Prostate gland (tissue), 2 donors: ENCODE data around the gene SRRM3. TPM values are rescaled to one million over a fixed set of nuclear protein-coding genes. Genes with fewer than 3 reads are reported as not detected.

ENCODE experiments used
- DNase-seq: peaks from one replicate; pipeline ENCODE4 v3.0.0-alpha.2; 2019; ENCODE audit warnings: low spot score
- H3K27ac ChIP-seq, 2 donors: fragments of 200-600 bp; sonication (generic); 2 replicates each; pipeline ENCODE4 v1.5.1; 2017 to 2019
- H3K27me3 ChIP-seq: fragments of 200-600 bp; sonication (generic); replicated peaks from 2 replicates; pipeline ENCODE4 v1.5.1; 2019; ENCODE audit not compliant: insufficient read depth
- H3K36me3 ChIP-seq, 2 donors: fragments of 200-600 bp; sonication (generic); 1 replicate in 1 of 2; 2 replicates in 1 of 2; pipeline versions ENCODE4 v1.5.1 to v1.8.1; 2017 to 2019
- H3K4me1 ChIP-seq: fragments of 200-600 bp; sonication (generic); replicated peaks from 2 replicates; pipeline ENCODE4 v1.5.1; 2019
- H3K4me3 ChIP-seq, 2 donors: fragments of 200-600 bp; sonication (generic); 2 replicates each; pipeline ENCODE4 v1.5.1; 2017 to 2019
- H3K9me3 ChIP-seq: fragments of 200-600 bp; sonication (generic); 2 replicates; pipeline ENCODE4 v1.5.1; 2017
- CTCF ChIP-seq, 4 experiments: fragments of 200-600 bp in 2 of 4; fragments of 450-650 bp in 2 of 4; sonication (generic) in 2 of 4; IDR thresholded peaks; 1 replicate in 3 of 4; 2 replicates in 1 of 4; pipeline ENCODE4 v1.5.1; 2016 to 2019; ENCODE audit warnings: antibody characterized with exemption in 4 of 4, mild to moderate bottlenecking in 2 of 4, moderate library complexity in 2 of 4
- POLR2A ChIP-seq: fragments of 450-650 bp; IDR thresholded peaks from one replicate; pipeline ENCODE4 v1.6.1; 2016; ENCODE audit warnings: antibody characterized with exemption, mild to moderate bottlenecking
- POLR2AphosphoS5 ChIP-seq: sonication (generic); formaldehyde crosslinking; IDR thresholded peaks from one replicate; pipeline ENCODE4 v1.6.1; 2017; ENCODE audit warnings: antibody characterized with exemption
- WGBS: methylation state at CpG from one replicate; pipeline ENCODE4 v1.1.5; 2018; 5-methylcytosine and 5-hydroxymethylcytosine counted together
- intact Hi-C: fragments of 100-400 bp; cut with DNase I; formaldehyde crosslinking; loops from one replicate; pipeline ENCODE4 v1.14.2; 2022
- total RNA-seq, 2 donors: library from RNA; depleted of rRNA; stranded (reverse); fragments of >200 nt; gene quantifications; one replicate each; pipeline ENCODE4 v1.1.0, GENCODE V29; 2016

Gene SRRM3
- total RNA-seq, 2 donors from 2014 or later = 3.1 to 6.8 TPM

DNA sequence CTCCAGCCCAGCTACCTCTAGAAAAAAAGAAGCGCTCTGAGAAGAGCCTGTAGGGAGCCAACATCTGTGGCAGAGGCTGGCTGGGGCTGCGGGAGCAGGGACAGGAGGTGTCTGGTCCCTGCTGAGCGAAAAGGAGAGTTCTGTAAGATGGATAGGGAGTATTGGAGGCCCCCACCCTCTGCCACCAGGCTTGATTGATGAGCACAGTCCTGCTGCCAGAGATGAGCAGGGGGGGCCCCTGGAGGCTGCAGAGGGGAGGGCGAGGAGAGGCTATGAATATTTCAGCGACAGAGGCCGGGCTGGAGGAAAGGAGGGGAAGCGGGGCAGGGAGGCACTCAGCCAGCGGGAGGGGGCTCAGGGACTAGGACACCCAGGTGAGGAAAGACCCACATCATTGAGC is 56.3 kb downstream of the SRRM3 start:
- DNase-seq = no peak
- no peak overlapping the region for H3K4me3 ChIP-seq
- no peaks in the 10 kb centered on the region for H3K36me3 ChIP-seq
- no peaks in the 10 kb centered on the region for H3K27me3 ChIP-seq
- H3K27ac ChIP-seq = no peak overlapping the region
- intact Hi-C loops = no loop called here
- no peaks in the 10 kb centered on the region for H3K9me3 ChIP-seq
- TF ChIP-seq POLR2A (no peak), CTCF (IDR thresholded peaks at IDR 0.05) (no peak), POLR2AphosphoS5 (no peak)
- H3K4me1 ChIP-seq = no peaks in the 10 kb centered on the region
- 59% methylated on average over 8 of the region's 8 CpGs for WGBS

- no peaks in the 10 kb centered on the region for H3K36me3 ChIP-seq
- no peak for TF ChIP-seq CTCF (IDR thresholded peaks at IDR 0.05)
- no peak for TF ChIP-seq POLR2A
- TF ChIP-seq POLR2AphosphoS5 = no peak
- DNase-seq = no peak
- intact Hi-C loops = loop anchor here (5.0 kb wide), 1 partner anchor 82 kb away; no protein-coding TSS in a partner anchor
- H3K27ac ChIP-seq = no peak overlapping the region
- H3K4me3 ChIP-seq = peak overlapping the region; percentile 12 to 30
- no peaks in the 10 kb centered on the region for H3K4me1 ChIP-seq
- H3K9me3 ChIP-seq = no peaks in the 10 kb centered on the region
- 16% methylated on average over 49 of the region's 50 CpGs for WGBS
- H3K27me3 ChIP-seq = no peaks in the 10 kb centered on the region
Measured at GRCh38 chr7:76259124-76260093, 57.7 kb downstream of the SRRM3 start.

DNA sequence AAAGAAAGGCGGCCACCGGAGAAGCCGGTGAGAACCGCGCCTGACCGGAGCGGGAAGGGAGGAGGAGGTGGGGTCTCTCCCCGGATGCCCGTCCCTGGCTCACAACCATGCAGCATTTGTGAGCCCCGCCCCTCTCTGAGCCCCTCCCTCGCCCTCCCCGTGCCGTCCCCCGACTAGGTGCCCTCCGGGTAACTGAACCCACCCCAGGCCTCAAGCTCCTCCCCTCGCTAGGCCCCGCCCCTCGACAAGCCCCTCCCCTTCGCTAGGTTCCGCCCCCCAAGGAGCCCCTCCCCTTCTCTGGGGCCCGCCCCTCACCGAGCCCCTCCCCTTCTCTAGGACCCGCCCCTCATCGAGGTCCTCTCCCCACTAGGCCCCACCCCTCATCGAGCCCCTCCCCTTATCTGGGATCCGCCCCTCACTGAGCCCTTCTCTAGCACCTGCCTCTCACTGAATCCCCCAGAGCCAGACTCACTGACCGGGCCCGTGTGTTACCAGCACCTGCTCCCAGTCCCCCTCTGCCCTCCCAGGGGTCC is 58.5 kb downstream of the SRRM3 start:
- intact Hi-C loops = loop anchor here (5.0 kb wide), 1 partner anchor 83 kb away; no protein-coding TSS in a partner anchor
- TF ChIP-seq POLR2AphosphoS5 (no peak), CTCF (IDR thresholded peaks at IDR 0.05) (no peak), POLR2A (no peak)
- Histone ChIP-seq H3K4me1 (no peaks in the 10 kb centered on the region), H3K27me3 (no peaks in the 10 kb centered on the region), H3K27ac (no peak overlapping the region), H3K9me3 (no peaks in the 10 kb centered on the region), H3K4me3 (peak overlapping the region; percentile 12 to 30), H3K36me3 (no peaks in the 10 kb centered on the region)
- 5% methylated on average over 28 of the region's 28 CpGs for WGBS
- DNase-seq = no peak

DNA sequence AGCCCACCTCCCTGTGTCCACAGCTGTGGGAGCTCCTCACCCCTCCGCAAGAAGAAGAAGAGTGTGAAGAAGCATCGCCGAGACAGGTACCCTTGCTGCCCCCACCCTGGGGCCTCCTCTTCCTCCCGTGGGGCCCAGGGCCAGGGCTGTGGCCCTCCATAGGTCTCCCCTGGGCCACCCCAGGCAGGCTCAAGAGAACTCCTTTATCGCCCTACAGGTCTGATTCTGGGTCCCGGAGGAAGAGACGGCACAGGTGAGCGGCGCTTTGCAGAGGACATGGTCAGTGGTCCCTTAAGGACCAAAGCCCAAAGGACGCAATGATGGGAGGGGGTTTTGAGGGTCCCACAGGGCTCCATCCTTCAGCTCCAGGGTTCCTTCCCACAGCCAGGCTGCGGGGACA is 59.6 kb downstream of the SRRM3 start:
- TF ChIP-seq POLR2A = no peak
- TF ChIP-seq POLR2AphosphoS5 = no peak
- TF ChIP-seq CTCF (IDR thresholded peaks at IDR 0.05) = no peak
- no peaks in the 10 kb centered on the region for H3K27me3 ChIP-seq
- intact Hi-C loops = loop anchor here (5.0 kb wide), 1 partner anchor 84 kb away; no protein-coding TSS in a partner anchor
- H3K4me3 ChIP-seq = no peak overlapping the region
- WGBS = 91% methylated on average over 10 of the region's 11 CpGs
- no peak for DNase-seq
- no peak overlapping the region for H3K27ac ChIP-seq
- no peaks in the 10 kb centered on the region for H3K9me3 ChIP-seq
- H3K36me3 ChIP-seq = no peaks in the 10 kb centered on the region
- no peaks in the 10 kb centered on the region for H3K4me1 ChIP-seq
